Suppressor macrophage treated with lipopolysaccharide for 4 hours (primary cell): ENCODE data around the gene CTSD.

ENCODE experiments used
- DNase-seq: peaks from one replicate; pipeline ENCODE4 v3.0.0-alpha.2; 2020

The CTSD gene

GRCh38 chr11:1768141-1768469, 4.4 kb upstream of the CTSD start:
- no peak for DNase-seq

GRCh38 chr11:1767399-1768140, 3.8 kb upstream of the CTSD start:
- DNase-seq, result no peak

- DNase-seq, result no peak
These were observed 3.1 kb upstream of the CTSD start for GRCh38 chr11:1766719-1767398.

GRCh38 chr11:1765871-1766718, 2.4 kb upstream of the CTSD start:
- DNase-seq, result no peak

- DNase-seq, result no peak
These were observed 361 bp downstream of the CTSD start for GRCh38 chr11:1763336-1763795.

GRCh38 chr11:1762537-1763302, 1.0 kb downstream of the CTSD start:
- peak; percentile 52 for DNase-seq

GRCh38 chr11:1761857-1762536, 1.7 kb downstream of the CTSD start:
- DNase-seq, result no peak

- DNase-seq, result no peak
These were observed 2.4 kb downstream of the CTSD start for GRCh38 chr11:1761110-1761856.

- peak; percentile 98 for DNase-seq
These were observed 3.2 kb downstream of the CTSD start for GRCh38 chr11:1760351-1761109.

GRCh38 chr11:1759851-1760220, 3.9 kb downstream of the CTSD start:
- DNase-seq, result no peak

- DNase-seq, result no peak
These were observed 4.4 kb downstream of the CTSD start for GRCh38 chr11:1759151-1759850.

GRCh38 chr11:1758611-1759150, 5.0 kb downstream of the CTSD start:
- DNase-seq, result no peak

- DNase-seq, result no peak
These were observed 5.7 kb downstream of the CTSD start for GRCh38 chr11:1757861-1758610.

- no peak for DNase-seq
These were observed 6.6 kb downstream of the CTSD start for GRCh38 chr11:1756791-1757771.

GRCh38 chr11:1755692-1756561, 7.8 kb downstream of the CTSD start:
- DNase-seq, result no peak

- no peak for DNase-seq
These were observed 8.4 kb downstream of the CTSD start for GRCh38 chr11:1755344-1755691.
